Lung (tissue), 12 donors: ENCODE data around the gene CFAP58. TPM values are rescaled to one million over a fixed set of nuclear protein-coding genes. Genes with fewer than 3 reads are reported as not detected.

Experiments
- ATAC-seq: fragments of 200-7000 bp; cut with Tn5 transposase; one replicate; pipeline ENCODE4 v1.9.1; 2020; ENCODE audit warnings: moderate number of reproducible peaks; ENCODE audit not compliant: insufficient read depth, low FRiP score
- DNase-seq, 3 donors: peaks; one replicate each; pipeline ENCODE4 v3.0.0-alpha.2; 2013 to 2017
- H3K27ac ChIP-seq, 2 donors: one replicate each; pipeline ENCODE4 v1.5.1; 2013; ENCODE audit warnings: mild to moderate bottlenecking in 2 of 2, moderate library complexity in 2 of 2, control low read depth in 1 of 2, inconsistent platforms in 1 of 2, low read depth in 1 of 2, low read length in 1 of 2
- H3K27me3 ChIP-seq, 3 donors: one replicate each; pipeline ENCODE4 v1.5.1; 2013; ENCODE audit warnings: low read length in 2 of 3; ENCODE audit not compliant: control insufficient read depth in 3 of 3, insufficient read depth in 3 of 3
- H3K36me3 ChIP-seq, 4 donors: one replicate each; pipeline ENCODE4 v1.5.1; 2013; ENCODE audit warnings: low read length in 4 of 4, mild to moderate bottlenecking in 1 of 4, moderate library complexity in 1 of 4; ENCODE audit not compliant: control insufficient read depth in 4 of 4, insufficient read depth in 4 of 4
- H3K4me1 ChIP-seq, 5 donors: one replicate each; pipeline ENCODE4 v1.5.1; 2013; ENCODE audit warnings: low read length in 5 of 5, mild to moderate bottlenecking in 2 of 5, moderate library complexity in 1 of 5; ENCODE audit not compliant: control insufficient read depth in 5 of 5, insufficient read depth in 5 of 5
- H3K4me3 ChIP-seq: one replicate; pipeline ENCODE4 v1.5.1; 2013; ENCODE audit warnings: mild to moderate bottlenecking, control low read depth, moderate library complexity
- H3K9ac ChIP-seq, 2 donors: one replicate each; pipeline ENCODE4 v1.5.1; 2013; ENCODE audit warnings: low read length in 2 of 2, control low read depth in 1 of 2; ENCODE audit not compliant: insufficient read depth in 1 of 2
- H3K9me3 ChIP-seq, 4 donors: one replicate each; pipeline ENCODE4 v1.5.1; 2013; ENCODE audit warnings: low read length in 3 of 4, mild to moderate bottlenecking in 1 of 4, moderate library complexity in 1 of 4; ENCODE audit not compliant: control insufficient read depth in 4 of 4, insufficient read depth in 3 of 4
- CTCF ChIP-seq: IDR thresholded peaks from 2 replicates; pipeline ENCODE4 v1.5.1; 2012; ENCODE audit warnings: mild to moderate bottlenecking; ENCODE audit errors: control extremely low read depth, extremely low read depth
- WGBS, 2 donors: extraction: QIAGEN DNeasy Blood & Tissue Kit; methylation state at CpG; one replicate each; pipeline ENCODE4 v1.1.7; 2013; 5-methylcytosine and 5-hydroxymethylcytosine counted together
- polyA plus RNA-seq, 2 donors: library from polyadenylated mRNA; stranded (reverse); fragments of 200-250 nt; gene quantifications; one replicate each; pipeline ENCODE4 v1.2.1, GENCODE V29; 2013
- total RNA-seq, 2 donors: library from RNA; depleted of rRNA in 1 of 2; stranded (reverse); fragments of >200 nt in 1 of 2; gene quantifications; one replicate each; pipeline ENCODE4 v1.2.1, GENCODE V29; 2014 to 2021
- donor health status: control.
- donor health status: control.
- donor health status: Bipolar disorder and iron deficiency.
- donor health status: healthy.
- donor health status: DM: yes; HTN: yes; CAD: no.

Gene CFAP58
- total and polyA plus RNA-seq, 4 donors = 1.4 to 5.4 (median 3.6) TPM

- DNase-seq = no peak
- Histone ChIP-seq H3K36me3 (no peaks in the 10 kb centered on the region), H3K27me3 (no peaks in the 10 kb centered on the region), H3K4me3 (no peak overlapping the region), H3K9ac (no peak overlapping the region), H3K9me3 (peaks cover 0 to 2% (median 0%) of the 10 kb centered on the region in 4 donors), H3K27ac (no peak overlapping the region), H3K4me1 (no peaks in the 10 kb centered on the region)
- no peak for TF ChIP-seq CTCF
- ATAC-seq = no peak
- 87 to 95% methylated on average over 4 of the region's 4 CpGs for WGBS, 2 donors
Observed at GRCh38 chr10:104492329-104492940, 138.8 kb downstream of the CFAP58 start.

DNA sequence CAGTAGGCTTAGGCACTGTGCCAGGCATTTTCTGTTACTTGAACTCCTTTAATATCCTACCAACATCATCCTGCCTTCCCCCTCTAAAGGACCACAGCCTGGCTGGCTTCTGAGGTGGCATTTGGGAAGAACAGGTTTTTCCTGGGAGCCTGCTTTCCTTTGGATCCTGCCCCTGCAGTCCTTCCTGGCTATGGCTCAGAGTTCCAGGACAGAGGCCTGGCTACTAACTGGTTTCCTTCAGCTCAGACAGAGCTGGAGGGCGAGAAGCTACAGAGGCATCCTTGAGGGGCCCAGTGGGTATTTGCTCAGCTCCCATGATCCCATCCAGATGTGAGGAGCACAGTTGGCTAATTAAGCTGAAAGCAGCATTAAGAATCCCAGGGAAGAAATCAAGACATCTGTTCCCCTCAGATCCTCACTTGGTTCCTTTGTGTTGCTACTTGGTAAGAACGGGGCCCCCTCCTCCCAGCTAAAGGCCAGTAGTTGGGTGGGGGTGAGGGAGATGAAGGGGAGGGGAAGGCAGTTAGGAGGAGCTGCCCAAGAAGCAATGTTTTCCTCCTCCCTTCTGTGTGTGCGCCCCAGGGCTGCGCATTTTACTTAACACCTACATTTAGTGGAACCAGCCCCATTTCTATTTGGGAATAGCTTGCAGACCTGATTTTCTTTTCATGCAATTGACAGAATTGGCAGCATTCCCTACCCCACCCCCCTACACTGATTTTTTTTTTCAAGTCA is 144.9 kb downstream of the CFAP58 start:
- H3K4me3 ChIP-seq = no peak overlapping the region
- H3K9me3 ChIP-seq = no peaks in the 10 kb centered on the region
- TF ChIP-seq CTCF = no peak
- ATAC-seq = no peak
- no peaks in the 10 kb centered on the region for H3K4me1 ChIP-seq
- no peak for DNase-seq
- H3K36me3 ChIP-seq = no peaks in the 10 kb centered on the region
- H3K9ac ChIP-seq = no peak overlapping the region
- no peak overlapping the region for H3K27ac ChIP-seq
- 73 to 83% methylated on average over 4 of the region's 4 CpGs for WGBS, 2 donors
- no peaks in the 10 kb centered on the region for H3K27me3 ChIP-seq

DNA sequence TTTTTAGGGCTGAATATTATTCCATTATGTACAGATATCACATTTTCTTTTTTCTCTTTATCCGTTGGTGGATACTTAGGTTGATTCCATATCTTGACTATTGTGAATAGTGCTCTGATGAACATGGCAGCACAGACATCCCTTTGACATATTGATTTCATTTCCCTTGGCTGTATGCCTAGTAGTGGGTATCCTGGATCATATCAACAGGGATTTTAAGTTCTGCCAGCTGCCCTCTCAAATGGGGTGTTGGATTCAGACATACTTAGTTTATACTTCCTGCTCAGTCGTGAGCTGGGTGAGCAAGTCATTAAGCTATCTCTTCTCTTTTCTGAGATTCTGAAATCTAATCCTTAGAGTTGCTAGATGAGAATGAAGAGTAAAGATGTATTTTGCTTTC is 147.8 kb downstream of the CFAP58 start:
- ATAC-seq = no peak
- 58 to 61% methylated on average over 2 of the region's 2 CpGs for WGBS, 2 donors

More for the DNA sequence above, 147.8 kb downstream of the CFAP58 start:
- H3K9me3 ChIP-seq = no peaks in the 10 kb centered on the region
- H3K27me3 ChIP-seq = no peaks in the 10 kb centered on the region
- no peak for TF ChIP-seq CTCF
- DNase-seq = no peak
- H3K36me3 ChIP-seq = no peaks in the 10 kb centered on the region
- H3K4me1 ChIP-seq = no peaks in the 10 kb centered on the region
- no peak overlapping the region for H3K27ac ChIP-seq
- no peak overlapping the region for H3K4me3 ChIP-seq
- H3K9ac ChIP-seq = no peak overlapping the region
